Measurements from ENCODE around the gene ANO1.
"Not testable (repeated sequence)": the region's sequence is repeated elsewhere in the genome, so short reads cannot be mapped to it uniquely, and the experiment has no call there.

ANO1 gene

DNA sequence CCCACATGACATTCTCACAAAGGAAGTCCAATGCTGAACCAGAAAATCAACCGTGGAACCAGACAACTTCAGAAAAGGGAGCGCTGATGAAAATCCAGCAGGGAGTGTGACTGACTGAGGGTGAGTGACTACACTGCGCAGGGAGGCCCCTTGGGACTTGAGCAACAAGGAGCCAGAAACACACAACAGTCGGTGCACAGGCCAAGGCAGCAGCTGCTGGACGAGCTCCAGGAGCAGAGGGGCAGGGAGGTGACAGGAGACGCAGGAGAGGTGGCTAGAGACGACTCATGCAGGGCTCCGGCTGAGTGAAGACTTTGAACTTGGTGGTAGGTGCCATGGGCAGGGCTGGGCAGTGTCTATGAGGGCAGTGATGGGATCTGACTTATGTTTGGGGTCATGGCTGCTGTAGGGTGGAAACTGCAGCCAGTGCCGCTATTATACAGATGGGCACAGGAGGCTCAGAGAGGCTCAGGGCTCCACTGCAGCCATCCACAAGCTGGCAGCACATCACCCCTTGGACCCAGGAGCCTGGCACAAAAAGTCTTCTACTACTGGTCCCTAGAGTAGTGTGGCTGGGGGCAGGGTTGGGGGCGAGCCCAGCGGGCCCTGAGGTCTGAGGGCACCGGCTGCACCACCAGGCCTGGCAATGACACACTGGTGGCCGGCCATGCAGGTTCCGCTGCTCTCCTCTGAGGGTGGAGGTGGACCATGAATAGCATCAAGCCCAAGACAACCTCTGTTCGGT is 114.7 kb downstream of the ANO1 start:
- DNase-seq (ENCODE audit: low spot score) = no peak

DNA sequence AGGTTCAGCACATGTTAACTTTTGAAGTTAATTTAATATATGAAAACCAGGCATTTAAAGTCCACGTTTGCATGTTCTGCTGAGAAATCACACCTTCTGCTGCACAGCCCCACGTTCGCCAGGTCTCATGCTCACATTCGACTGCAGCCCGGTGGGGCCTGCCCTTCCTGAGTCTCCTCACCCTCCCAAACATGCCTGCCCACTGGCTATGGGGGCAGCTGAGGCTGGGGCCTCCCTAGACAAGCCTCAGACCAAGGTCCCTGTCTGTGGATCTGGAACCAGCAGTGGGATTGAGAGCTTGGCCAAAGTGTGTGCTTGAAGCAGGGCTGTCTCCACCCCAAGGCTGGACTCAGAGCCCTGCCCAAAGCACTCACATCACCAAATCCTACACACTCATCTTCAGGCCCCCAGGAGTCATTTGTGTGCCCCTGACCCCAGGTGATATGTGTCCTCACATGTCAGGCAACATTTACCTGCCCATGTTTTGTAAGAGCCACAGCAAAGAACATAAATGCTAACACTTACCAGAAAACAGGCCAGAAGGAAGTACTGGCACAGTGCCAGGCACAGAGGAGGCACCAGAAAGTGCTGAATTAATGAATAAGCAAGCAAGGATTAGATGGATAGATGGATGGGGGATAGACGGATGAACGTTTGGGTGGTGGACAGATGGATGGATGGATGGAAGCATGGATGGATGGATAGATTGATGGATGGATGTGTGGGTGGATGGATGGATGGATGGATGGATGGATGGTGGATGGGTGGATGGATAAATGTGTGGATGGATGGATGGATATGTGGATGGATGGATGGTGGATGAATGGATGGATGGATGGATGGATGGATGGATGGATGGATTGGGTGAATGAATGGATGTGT is 115.5 kb downstream of the ANO1 start:
- DNase-seq (ENCODE audit: low spot score) = no peak

DNA sequence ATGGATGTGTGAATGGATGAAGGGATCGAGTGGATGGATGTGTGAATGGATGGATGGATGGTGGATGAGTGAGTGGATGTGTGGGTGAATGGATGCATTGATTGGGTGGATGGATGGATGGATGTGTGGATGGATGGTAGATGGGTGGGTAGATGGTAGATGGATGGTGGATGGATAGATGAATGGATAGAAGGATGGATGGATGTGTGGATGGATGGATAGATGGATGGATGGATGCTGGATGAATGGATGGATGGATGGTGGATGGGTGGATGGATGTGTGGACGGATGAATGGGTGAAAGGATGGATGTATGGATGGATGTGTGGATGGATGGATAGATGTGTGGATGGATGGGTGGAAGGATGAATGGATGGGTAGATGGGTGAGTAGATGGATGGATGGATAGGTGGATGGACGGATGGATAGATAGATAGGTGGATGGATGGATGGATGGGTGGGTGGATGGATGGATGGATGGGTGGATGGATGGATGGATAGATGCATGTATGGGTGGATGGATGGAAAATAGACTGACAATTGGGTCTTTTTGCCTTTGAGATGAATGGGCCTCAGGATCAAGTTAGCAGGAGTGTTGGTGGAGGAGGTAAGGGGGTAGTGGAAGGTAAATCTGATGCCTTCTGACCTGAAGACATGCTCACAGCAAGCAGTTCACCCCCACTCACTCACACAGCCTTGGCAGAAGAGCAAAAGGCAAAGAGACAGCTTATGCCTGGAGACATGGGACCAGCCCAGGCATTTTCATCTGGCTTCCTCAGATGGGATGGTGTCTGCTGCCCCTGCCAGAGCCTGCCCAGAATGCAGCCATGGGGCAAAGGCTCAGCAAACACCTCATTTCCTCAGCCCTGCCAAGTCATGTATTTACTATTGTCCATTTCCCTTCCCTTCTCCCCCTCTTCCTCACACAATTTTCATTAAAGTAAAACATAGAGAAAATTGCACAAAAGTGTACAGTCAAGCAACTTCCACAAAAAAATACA is 117.0 kb downstream of the ANO1 start:
- DNase-seq (ENCODE audit: low spot score) = no peak

DNA sequence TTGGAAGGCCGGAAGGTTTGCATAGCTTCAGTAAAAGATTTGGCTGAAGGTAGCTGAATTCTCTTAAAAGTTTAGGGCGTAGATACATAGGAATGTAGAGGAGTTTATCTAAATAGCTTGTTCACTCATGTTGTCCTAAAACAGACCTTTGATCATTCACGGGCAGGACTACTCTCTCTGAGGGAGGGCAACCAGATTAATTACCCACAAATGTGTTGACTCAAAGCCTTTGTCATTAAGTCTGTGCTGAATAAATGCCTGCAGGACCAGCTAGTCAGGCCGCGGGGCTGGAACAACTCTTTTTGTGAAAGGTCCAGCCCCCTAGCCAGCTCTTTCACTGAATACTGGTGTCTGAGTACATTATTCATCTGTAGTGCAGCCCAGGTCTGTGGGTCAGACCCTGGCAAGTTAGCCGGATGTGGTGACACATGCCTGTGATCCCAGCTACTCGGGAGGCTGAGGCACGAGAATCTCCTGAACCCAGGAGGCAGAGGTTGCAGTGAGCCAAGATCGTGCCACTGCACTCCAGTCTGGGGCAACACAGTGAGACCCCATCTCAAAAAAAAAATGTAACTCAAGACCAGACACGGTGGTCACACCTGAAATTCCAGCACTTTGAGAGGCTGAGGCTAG is 122.2 kb downstream of the ANO1 start:
- no peak for DNase-seq (ENCODE audit: low spot score)

DNA sequence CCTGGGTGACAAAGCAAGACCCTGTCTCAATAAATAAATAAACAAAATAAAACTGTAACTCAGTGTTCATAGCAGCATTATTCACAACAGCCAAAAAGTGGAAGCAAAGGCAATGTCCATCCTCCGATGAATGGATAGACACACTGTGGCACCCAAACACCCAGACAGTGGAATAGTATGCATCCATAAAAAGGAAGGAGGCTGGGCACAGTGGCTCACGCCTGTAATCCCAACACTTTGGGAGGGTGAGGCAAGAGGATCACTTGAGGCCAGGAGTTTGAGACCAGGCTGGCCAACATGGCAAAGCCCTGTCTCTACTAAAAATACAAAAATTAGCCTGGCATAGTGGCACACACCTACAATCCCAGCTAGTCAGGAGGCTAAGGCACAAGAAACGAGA is 122.9 kb downstream of the ANO1 start:
- not testable (repeated sequence) for DNase-seq (ENCODE audit: low spot score)

DNA sequence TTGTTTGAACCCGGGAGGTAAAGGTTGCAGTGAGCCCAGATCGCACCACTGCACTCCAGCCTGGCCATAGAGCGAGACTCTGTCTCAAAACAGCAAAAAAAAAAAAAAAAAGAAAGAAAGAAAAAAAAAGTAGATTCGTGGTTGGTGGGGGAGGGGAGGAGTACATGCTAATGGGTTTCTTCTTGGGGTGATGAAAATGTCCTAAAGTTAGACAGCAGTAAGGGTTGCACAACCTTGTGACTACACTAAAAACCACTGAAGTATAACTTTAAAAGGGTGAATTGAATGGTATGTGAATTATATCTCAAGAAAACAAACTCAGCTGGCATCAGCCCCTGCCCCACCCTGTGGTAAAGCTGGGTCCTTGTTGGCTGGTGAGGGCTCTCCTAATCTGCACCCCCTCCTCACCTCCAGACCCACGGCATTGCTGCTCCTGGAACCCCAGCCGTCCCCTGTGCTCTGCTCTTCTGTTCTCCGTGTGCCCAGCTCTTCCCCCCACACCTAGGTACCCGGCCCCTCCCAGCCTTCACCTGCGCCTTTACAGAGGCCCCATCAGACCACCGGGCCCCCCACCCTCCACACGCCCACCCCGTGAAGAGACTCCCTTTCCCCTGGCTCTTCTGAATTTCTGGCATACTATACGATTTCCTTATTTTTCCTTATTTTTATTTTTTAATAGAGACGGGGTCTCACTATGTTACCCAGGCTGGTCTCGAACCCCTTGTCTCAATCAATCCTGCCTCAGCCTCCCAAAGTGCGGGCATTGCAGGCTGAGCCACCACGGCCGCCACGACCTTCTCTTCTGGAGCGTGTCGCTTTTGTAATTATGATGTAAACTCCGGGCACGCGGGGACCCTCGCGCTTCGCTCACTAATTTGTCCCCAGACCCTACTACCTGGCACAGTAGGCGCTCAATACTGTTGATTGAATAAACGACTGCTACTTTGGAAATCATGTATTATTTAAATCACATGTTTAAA is 124.1 kb downstream of the ANO1 start:
- DNase-seq (ENCODE audit: low spot score) = no peak

DNA sequence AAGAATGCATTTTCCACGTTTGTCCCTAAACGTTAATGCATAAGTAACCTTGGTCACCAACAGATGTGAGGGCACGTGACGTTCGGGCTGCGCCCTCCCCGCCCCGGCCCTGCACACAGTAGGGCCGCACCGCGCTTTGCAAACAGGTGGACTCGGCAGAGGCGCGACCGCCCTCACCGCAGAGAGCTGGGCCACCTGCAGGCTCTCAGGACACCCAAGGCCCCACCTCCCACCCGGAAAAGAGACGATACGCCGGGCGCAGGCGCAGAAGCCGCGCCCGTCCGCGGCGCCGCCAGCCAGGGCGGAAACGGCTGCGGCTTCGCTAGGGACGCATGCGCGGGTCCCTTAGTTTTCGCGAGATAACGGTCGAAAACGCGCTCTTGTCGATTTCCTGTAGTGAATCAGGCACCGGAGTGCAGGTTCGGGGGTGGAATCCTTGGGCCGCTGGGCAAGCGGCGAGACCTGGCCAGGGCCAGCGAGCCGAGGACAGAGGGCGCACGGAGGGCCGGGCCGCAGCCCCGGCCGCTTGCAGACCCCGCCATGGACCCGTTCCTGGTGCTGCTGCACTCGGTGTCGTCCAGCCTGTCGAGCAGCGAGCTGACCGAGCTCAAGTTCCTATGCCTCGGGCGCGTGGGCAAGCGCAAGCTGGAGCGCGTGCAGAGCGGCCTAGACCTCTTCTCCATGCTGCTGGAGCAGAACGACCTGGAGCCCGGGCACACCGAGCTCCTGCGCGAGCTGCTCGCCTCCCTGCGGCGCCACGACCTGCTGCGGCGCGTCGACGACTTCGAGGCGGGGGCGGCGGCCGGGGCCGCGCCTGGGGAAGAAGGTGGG is 125.0 kb downstream of the ANO1 start, which contains the start of gene FADD:
Gene FADD (plus strand): TSS at position 377 of the 831 bp plus-strand sequence. CDS start 164 bp downstream, at position 541.
- peak; percentile 98 for DNase-seq (ENCODE audit: low spot score)

DNA sequence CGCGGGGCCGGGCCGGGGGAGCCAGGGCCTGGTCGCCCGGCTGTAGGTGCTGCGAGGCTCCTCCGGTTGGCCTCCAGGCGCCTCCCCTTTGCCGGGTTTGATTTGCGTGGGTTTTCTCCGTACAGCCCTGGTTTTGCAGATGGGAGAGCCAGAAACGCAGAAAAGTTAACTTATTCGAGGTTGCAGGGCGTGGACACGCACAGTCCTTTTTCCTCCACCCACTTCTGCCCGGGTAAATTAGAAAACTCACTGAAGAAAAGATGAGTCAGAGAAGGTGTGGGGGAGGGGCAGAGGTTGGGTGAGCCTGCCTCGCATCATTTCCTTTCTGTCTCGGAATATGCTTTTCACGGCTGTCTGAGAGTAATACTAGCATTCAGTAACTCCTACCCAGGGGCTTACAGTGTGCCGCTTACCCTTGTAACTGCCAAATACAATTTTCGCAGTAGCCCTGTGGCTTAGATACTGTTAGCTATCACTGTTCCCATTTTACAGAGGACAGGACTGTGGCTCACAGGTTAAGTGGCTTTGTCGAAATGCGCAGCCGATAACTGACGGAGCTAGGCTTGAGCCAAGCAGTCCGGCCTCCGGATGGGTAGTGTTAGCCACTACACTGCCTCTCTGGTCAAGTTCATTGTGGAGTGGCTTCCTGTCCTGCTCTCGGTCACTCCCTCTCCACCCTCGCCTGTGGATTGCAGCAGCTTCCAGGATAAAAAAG is 125.8 kb downstream of the ANO1 start:
- DNase-seq (ENCODE audit: low spot score) = peak; percentile 80

DNA sequence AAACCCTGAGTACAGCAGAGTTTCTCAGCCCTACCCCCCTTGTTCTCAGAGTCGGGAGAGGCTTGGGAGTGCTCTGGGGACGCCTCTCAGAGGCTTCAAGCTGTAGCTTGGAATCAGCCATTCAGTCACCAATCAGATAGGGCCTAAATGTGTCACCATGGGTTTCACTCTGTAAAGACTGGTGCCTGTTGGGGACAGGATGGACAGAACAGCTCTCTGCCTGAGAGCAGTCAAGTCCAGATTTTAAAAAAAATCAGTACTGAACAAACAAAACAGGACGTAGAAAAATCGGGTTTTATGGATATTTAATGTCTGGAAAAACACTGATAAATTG is 126.3 kb downstream of the ANO1 start:
- no peak for DNase-seq (ENCODE audit: low spot score)

DNA sequence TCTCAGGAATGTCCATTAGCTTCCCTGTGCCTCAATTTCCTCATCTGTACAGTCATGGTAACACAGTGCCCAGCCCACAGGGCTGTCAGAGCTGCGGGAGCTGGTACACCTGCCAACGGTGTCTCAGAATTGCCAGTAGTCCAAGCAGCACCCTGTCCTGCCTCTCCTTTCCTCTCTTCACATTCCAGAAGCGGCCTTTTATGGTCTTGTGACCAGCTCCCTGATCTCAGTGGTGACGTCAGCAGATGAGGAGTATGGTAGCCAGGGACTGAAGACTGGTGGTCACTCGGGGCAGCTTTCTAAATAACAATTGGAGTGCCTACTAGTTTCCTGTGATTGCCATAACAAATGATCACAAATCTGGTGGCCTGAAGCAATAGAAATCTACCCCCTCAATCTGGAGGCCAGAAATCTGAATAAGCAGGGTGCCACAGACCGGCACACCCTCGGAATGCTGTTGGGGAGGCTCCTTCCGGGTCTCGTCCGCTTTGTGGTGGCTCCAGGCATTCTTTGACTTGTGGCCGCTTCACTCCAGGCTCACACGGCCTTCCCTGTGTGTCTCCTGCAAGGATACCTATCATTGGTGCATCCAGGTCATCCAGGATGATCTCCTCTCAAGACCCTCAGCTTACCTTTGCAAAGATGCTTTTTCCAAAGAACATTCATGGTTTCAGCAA is 127.1 kb downstream of the ANO1 start:
- DNase-seq (ENCODE audit: low spot score) = no peak

DNA sequence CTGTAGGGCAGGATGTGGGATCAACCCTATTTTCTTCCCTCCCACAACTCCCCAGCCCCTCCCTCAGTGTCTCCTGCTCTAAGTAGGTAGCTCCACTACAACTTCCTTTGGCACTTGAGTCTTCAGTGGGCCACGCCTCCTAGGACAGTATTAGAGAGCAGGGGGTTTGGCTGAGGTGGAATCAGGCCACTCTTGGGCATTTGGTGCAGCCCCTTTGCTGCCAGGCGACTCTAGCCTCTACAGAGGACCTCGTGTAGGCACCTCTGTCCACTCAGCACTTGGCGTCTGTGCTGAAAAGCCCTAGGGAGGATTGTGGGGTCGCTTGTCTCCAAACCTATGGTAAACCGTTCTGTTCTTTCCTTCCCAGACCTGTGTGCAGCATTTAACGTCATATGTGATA is 127.6 kb downstream of the ANO1 start:
- no peak for DNase-seq (ENCODE audit: low spot score)

DNA sequence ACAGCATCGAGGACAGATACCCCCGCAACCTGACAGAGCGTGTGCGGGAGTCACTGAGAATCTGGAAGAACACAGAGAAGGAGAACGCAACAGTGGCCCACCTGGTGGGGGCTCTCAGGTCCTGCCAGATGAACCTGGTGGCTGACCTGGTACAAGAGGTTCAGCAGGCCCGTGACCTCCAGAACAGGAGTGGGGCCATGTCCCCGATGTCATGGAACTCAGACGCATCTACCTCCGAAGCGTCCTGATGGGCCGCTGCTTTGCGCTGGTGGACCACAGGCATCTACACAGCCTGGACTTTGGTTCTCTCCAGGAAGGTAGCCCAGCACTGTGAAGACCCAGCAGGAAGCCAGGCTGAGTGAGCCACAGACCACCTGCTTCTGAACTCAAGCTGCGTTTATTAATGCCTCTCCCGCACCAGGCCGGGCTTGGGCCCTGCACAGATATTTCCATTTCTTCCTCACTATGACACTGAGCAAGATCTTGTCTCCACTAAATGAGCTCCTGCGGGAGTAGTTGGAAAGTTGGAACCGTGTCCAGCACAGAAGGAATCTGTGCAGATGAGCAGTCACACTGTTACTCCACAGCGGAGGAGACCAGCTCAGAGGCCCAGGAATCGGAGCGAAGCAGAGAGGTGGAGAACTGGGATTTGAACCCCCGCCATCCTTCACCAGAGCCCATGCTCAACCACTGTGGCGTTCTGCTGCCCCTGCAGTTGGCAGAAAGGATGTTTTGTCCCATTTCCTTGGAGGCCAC is 128.3 kb downstream of the ANO1 start:
- no peak for DNase-seq (ENCODE audit: low spot score)

DNA sequence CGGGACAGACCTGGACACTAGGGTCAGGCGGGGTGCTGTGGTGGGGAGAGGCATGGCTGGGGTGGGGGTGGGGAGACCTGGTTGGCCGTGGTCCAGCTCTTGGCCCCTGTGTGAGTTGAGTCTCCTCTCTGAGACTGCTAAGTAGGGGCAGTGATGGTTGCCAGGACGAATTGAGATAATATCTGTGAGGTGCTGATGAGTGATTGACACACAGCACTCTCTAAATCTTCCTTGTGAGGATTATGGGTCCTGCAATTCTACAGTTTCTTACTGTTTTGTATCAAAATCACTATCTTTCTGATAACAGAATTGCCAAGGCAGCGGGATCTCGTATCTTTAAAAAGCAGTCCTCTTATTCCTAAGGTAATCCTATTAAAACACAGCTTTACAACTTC is 128.9 kb downstream of the ANO1 start:
- no peak for DNase-seq (ENCODE audit: low spot score)

DNA sequence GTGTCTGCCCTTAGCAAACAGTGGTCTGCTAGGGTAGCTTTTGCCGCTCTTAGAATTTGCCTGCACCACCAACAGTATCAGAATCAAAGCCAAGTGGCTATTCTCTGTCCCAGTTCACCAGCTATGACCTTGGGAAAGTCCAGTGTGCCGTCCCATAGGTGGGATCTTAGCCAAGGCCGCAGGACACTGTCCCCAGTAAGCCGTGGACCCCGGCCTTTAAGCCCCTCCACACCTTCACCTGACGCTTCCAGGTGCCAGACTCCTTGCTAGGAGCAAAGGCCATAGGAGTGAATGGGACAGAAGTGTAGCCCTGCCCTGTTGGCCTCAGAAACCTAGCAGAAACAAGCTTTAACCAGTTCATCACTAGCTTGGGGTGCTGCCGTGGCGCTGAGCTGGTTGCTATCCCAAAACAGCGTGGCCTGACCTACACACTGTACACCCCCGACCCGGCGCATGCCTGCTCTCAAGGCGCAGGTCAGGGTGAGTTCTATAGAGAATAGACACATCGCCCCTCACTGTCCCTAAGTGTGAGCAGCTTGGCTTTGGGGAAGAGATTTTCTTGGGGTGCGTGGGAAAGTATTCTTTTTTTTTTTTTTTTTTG is 129.5 kb downstream of the ANO1 start:
- DNase-seq (ENCODE audit: low spot score) = no peak

DNA sequence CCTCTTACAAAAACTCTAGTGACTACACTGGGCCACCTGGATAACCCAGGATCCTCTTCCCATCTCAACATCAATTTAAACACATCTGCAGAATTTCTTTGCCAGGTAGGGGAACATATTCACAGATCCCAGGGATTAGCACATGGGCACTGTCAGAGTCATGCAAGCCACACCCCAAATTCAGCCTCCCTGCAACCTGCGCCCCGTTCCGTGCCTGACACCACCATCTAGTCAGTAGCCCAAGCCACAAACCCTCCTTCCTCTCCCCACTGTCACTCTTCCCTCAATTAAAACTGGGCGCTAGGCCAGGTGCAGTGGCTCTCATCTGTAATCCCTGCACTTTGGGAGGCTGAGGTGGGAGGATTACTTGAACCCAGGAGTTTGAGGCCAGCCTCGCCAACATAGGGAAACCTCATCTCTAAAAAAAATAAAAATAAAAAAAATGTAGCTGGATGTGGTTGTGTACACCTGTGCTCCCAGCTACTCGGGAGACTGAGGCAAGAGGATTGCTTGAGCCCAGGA is 131.3 kb downstream of the ANO1 start:
- no peak for DNase-seq (ENCODE audit: low spot score)

DNA sequence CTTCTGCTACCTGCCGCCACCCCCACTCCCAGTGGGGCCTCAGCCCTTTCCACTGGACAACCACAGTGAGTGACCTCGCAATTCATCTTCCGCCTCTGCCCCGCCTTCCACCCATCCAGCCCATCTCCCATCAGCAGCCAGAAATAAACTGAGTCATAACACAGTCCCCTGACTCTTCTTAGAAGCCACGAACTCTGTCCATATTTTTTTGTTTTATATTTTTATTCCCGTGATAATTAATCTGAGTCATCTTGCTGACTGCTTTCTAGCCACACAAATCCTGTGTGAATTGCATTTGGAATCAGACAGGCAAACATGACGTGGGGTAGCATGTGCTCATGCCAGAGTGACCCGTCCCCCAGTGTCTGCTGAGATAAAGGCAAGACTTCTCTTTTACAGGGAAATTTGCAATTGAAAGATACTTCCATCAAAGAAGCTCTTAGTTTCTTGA is 132.0 kb downstream of the ANO1 start:
- peak; percentile 79 for DNase-seq (ENCODE audit: low spot score)

DNA sequence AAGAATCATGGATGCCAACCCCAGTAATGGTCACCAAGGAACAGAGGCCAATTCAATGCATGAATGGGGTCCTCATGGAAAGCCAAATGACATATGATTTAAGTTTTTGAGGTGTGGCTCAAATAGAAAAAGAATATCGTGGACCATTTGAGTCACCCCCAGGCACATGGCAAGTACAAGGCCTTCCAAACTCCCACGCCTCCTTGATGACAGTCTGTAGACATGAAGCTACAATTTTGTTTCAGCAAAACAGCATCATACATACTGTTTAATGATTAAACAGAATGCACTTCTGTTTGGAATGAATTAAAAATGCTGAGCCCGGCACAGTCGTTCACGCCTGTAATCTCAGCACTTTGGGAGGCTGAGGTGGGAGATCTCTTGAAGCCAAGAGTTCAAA is 132.4 kb downstream of the ANO1 start:
- DNase-seq (ENCODE audit: low spot score) = no peak
